Nephron progenitor cell (in vitro differentiated cells): ENCODE results near the gene QDPR.
"Not testable (repeated sequence)": the region's sequence is repeated elsewhere in the genome, so short reads cannot be mapped to it uniquely, and the experiment has no call there.

ENCODE experiments used
- DNase-seq: peaks from one replicate; pipeline ENCODE4 v3.0.0; 2021
- H3K27ac Mint-ChIP-seq: 2 replicates; pipeline ENCODE4 v1.8.0; 2021; ENCODE audit warnings: mild to moderate bottlenecking, moderate library complexity, mixed read lengths
- H3K27me3 Mint-ChIP-seq: 2 replicates; pipeline ENCODE4 v1.8.0; 2021; ENCODE audit warnings: mild to moderate bottlenecking, low read depth, mixed read lengths; ENCODE audit not compliant: poor library complexity
- H3K36me3 Mint-ChIP-seq: 2 replicates; pipeline ENCODE4 v1.8.0; 2021; ENCODE audit warnings: low read depth, mixed read lengths
- H3K4me1 Mint-ChIP-seq: 2 replicates; pipeline ENCODE4 v1.8.0; 2021; ENCODE audit warnings: mixed read lengths
- H3K4me3 Mint-ChIP-seq: 2 replicates; pipeline ENCODE4 v1.8.0; 2021; ENCODE audit warnings: mild to moderate bottlenecking, moderate library complexity, mixed read lengths
- H3K9me3 Mint-ChIP-seq: 2 replicates; pipeline ENCODE4 v1.8.0; 2021; ENCODE audit warnings: mild to moderate bottlenecking, moderate library complexity, mixed read lengths
- CTCF ChIP-seq: fragments of 200-600 bp; sonication (generic); IDR thresholded peaks from 2 replicates; pipeline ENCODE4 v1.5.0; 2021; ENCODE audit warnings: antibody characterized with exemption

QDPR gene

DNA sequence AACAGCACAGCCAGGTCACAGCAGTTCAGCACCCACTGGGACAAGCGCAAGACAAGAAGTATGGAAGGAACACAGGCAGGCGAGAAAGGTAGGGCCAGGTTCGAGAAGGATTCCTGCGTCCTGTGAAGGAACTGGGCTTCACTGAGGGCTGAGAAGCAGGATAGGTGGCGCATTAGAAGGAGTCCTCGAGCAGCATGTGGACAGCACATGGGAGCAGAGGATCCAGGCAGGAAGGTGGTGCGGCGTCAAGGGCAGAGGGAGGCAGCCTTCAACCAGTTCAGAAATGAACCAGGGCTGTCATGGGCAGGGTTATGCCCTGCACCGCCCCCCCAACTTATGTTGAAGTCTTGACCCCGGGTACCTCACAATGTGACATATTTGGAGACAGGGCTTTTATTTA is 34.3 kb upstream of the QDPR start:
- DNase-seq = no peak
- Mint-ChIP-seq H3K36me3 (no peaks in the 10 kb centered on the region), H3K4me3 (no peak overlapping the region), H3K27ac (no peak overlapping the region), H3K9me3 (peaks cover 7% of the 10 kb centered on the region), H3K27me3 (peaks cover 29% of the 10 kb centered on the region), H3K4me1 (peaks cover 6% of the 10 kb centered on the region)
- TF ChIP-seq CTCF = no peak

- no peak overlapping the region for H3K27ac Mint-ChIP-seq
- peaks cover 24% of the 10 kb centered on the region for H3K27me3 Mint-ChIP-seq
- no peak overlapping the region for H3K4me3 Mint-ChIP-seq
- no peak for TF ChIP-seq CTCF
- peaks cover 7% of the 10 kb centered on the region for H3K9me3 Mint-ChIP-seq
- peaks cover 6% of the 10 kb centered on the region for H3K4me1 Mint-ChIP-seq
- no peak for DNase-seq
- H3K36me3 Mint-ChIP-seq = no peaks in the 10 kb centered on the region
These were observed 33.7 kb upstream of the QDPR start for GRCh38 chr4:17545374-17546140.

- H3K36me3 Mint-ChIP-seq = no peaks in the 10 kb centered on the region
- DNase-seq = no peak
- peaks cover 7% of the 10 kb centered on the region for H3K9me3 Mint-ChIP-seq
- no peak overlapping the region for H3K27ac Mint-ChIP-seq
- peaks cover 24% of the 10 kb centered on the region for H3K27me3 Mint-ChIP-seq
- H3K4me1 Mint-ChIP-seq = peaks cover 6% of the 10 kb centered on the region
- H3K4me3 Mint-ChIP-seq = no peak overlapping the region
- no peak for TF ChIP-seq CTCF
These were observed 32.9 kb upstream of the QDPR start for GRCh38 chr4:17544831-17545234.

GRCh38 chr4:17544205-17544604 is 32.3 kb upstream of the QDPR start:
- H3K27me3 Mint-ChIP-seq = peaks cover 24% of the 10 kb centered on the region
- H3K27ac Mint-ChIP-seq = no peak overlapping the region
- H3K36me3 Mint-ChIP-seq = no peaks in the 10 kb centered on the region
- DNase-seq = no peak
- TF ChIP-seq CTCF = no peak
- H3K9me3 Mint-ChIP-seq = peaks cover 7% of the 10 kb centered on the region
- H3K4me3 Mint-ChIP-seq = no peak overlapping the region
- peaks cover 6% of the 10 kb centered on the region for H3K4me1 Mint-ChIP-seq

GRCh38 chr4:17537060-17537459 is 25.2 kb upstream of the QDPR start:
- not testable (repeated sequence) for H3K27ac Mint-ChIP-seq, H3K9me3 Mint-ChIP-seq, H3K4me1 Mint-ChIP-seq, H3K4me3 Mint-ChIP-seq, DNase-seq, H3K27me3 Mint-ChIP-seq, H3K36me3 Mint-ChIP-seq

DNA sequence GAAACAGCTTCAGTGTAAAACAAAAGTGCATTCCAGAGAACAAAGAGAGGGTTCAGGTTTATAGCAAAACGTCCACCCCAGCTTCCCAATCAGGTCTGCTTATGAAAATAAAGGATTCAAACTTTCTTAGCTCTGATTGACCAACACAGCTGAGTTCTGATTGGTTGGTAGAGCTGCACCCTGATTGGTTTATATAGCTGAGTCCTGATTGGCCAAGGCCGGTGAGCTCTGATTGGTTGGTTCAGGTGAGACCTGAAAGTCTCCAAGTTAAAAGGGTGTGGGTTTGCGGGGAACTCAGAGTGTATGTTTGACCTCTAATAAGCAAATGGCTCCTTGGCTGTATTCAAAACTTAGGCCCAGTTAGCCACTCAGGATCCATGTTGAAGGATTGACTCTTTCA is 24.0 kb upstream of the QDPR start:
- no peaks in the 10 kb centered on the region for H3K4me1 Mint-ChIP-seq
- no peak for TF ChIP-seq CTCF

More for the DNA sequence above, 24.0 kb upstream of the QDPR start:
- DNase-seq = no peak
- Mint-ChIP-seq H3K27me3 (no peaks in the 10 kb centered on the region), H3K4me3 (no peak overlapping the region), H3K36me3 (no peaks in the 10 kb centered on the region), H3K27ac (no peak overlapping the region), H3K9me3 (no peaks in the 10 kb centered on the region)
